ENCODE measurements around the gene HIVEP3.

HIVEP3 gene

DNA sequence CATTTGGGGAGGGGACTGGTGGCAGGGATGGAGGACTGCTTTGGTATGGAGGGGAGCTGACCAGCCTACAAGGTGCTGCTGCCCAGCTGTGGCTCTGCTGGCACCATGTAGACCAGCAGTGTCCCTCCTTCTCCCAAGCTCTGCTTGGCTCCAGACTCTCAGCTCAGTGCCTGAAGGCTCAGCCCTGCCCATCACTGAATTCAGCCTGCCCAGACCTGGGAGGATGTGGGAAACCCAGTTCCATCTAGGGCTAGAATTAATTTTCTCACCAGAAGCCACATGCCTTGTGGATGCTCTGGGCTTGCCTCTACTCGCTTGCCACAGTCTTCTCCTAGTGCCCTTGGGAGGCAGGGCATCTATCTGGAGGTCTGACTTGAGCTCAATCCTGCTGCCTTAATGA is 239.2 kb downstream of the HIVEP3 start:
- in situ Hi-C loops (cut with HindIII; ENCODE audit: low pct_ligation_motif_present, low pct_unique_long_range_greater_than_20kb, low sequenced_read_pairs), result no loop called here
- no peak for DNase-seq

DNA sequence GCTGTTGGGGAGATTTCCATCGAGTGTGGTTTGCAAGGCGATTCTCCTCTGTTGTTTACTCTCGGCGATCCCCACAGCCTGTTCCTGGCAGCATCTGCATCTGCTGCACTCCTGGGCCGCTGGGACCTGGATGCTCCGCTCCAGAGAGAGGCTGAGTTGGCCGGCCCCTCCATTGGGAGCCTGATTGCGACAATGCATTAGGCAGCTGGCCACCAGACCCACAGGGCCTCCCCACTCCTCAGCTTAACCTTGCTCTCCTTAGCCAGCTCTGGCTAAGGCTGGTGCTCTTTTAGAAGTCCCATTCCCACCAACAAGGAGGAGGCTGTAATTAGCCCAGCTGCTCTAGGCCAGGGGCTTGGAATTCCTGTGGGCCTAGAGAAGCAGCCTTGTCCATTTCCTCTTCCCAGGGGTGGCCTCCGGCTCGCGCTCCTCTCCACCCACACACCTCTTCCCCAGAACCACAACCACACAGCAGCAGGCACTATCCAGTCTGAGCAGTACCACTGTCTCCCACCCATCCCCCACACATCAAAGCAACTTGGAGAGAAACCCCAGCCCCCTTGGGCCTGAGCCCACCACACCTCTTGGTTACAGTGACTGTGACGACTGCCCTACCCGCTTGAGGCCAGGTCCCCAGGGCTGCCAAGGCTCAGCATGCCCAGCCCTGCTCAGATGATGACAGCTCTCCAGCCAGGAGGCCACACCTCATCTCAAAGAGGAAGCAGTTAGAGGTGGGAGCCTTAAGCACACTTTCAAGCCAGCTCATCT is 240.4 kb downstream of the HIVEP3 start:
- in situ Hi-C loops (cut with HindIII; ENCODE audit: low pct_ligation_motif_present, low pct_unique_long_range_greater_than_20kb, low sequenced_read_pairs), result no loop called here
- DNase-seq, result no peak

DNA sequence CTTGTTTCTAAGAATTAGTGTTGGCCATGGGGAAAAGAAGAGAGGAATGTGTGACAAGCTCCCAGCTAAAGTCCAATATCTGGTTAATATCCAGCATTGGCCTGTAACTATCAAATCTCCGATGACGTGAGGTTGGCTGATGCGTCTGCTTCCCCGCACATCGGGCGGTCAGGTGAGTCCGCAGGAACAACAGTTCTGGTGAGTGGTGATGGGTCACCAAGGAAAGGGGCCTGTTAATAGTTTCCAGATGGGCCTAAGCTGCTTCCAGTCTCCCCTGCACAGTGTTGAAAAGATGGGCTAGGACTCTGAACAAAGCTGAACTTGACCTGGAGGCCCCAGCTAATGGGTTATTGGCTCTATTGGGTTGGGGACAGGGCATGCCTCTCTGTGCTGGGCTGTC is 241.1 kb downstream of the HIVEP3 start:
- in situ Hi-C loops (cut with HindIII; ENCODE audit: low pct_ligation_motif_present, low pct_unique_long_range_greater_than_20kb, low sequenced_read_pairs), result no loop called here
- DNase-seq, result no peak

DNA sequence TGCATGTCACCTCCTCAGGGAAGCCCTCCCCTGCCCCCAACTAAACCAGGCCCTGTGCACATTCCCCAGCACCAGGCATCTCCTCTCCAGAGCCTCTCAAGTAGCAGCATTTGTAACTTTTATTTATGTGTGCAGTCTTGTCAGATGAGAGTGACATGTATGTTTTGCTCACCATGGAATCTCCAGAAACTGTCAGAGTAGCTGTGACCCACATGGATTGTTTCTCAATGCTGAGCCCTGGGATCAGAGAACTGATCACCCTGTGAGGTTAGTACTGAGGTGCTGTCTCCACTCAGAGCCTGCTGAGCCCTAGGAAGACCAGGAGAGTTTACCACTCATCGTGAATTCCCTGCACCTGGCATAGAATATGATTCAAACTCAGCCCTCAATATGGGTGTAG is 243.3 kb downstream of the HIVEP3 start:
- in situ Hi-C loops (cut with HindIII; ENCODE audit: low pct_ligation_motif_present, low pct_unique_long_range_greater_than_20kb, low sequenced_read_pairs), result no loop called here
- DNase-seq, result no peak

DNA sequence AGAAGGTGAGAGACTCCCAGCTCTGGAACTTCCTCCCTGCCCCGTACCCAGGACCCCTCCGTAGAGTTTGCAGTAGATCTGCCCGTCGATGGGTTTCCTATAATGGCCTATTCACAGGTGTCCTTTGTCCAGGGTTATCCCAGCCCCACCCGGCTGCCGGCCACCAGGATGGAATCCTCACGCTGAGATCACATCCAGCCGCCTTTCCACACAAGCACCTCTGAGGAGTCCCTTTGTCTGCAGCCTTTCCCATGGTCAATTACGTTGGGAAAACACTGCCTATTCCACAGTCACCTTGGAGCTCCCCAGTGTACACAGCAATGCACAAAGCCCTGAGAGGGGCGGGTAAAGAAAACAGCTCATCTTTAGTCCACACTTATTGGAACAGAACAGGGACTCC is 244.2 kb downstream of the HIVEP3 start:
- no peak for DNase-seq
- in situ Hi-C loops (cut with HindIII; ENCODE audit: low pct_ligation_motif_present, low pct_unique_long_range_greater_than_20kb, low sequenced_read_pairs), result no loop called here

DNA sequence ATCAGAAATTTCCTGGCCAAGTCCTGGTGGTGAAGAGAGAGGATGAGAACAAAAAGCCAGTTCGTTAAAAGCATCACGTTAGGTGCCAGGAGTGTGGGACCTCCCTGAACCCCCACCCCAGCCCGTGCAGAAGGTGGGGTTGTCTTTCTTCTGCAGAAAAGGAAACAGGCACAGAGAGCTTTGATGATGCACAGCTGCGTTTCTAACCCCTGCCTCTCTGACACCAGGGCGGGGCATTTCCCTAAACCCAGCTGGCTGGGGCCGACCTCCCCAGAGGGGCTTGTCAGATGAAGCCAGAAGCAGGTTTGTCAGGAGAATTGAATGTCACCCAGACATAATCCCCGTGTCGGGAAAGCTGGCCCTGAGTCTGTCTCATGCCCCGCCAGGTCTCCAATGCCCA is 244.9 kb downstream of the HIVEP3 start:
- in situ Hi-C loops (cut with HindIII; ENCODE audit: low pct_ligation_motif_present, low pct_unique_long_range_greater_than_20kb, low sequenced_read_pairs), result no loop called here
- no peak for DNase-seq

DNA sequence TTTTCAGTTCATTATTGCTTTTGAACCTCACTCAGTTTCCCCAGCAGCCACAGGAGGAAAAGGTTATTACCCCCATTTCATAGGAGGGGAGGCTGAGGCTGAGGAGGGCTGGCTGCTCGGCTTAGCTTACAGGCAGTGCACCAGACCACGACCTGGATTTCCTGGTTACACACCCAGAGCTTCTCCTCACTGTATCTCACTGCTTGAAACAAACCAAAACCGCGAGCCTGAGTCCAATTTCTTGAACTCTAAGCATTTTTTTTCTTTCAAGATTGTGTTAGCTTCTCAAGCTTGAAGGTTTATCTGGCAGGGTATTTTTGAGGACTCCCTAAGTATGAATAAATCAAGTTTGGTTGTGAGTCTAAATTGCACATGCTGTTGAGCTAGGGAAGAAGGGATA is 245.3 kb downstream of the HIVEP3 start:
- in situ Hi-C loops (cut with HindIII; ENCODE audit: low pct_ligation_motif_present, low pct_unique_long_range_greater_than_20kb, low sequenced_read_pairs), result no loop called here
- DNase-seq, result no peak

DNA sequence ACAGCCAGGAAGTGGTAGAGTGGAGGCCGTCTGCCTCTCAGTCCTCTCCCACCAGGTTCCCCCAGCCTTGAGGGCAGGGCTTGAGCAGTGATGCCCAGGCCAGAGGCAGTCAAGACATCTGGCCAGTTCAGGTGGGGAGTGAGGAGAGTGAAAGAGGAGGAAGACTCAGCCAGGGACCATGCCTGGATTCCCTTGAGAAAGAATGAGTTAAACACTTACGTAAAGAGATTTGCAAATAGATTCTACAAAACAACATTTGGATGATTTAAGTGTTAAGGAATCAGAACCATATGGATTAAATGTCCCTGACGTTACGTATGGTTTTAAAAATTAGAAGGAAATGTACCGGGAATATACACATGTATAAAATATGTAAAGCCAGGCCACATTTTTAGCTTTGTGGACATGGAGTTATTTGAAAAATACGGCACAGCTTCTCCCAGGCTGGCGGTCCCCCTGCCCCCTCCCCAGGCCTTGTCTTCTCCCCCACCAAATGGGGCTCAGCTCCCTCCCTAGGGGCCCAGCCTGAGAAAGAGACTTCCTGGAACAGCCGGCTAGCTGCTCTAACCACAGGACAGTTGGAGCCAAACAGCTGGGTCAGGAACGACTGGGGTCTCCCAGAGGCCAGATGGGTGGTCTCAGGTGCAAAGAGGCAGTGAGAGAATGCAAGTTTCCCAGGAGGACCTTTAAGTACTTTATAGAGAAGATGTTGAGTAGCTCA is 245.9 kb downstream of the HIVEP3 start:
- DNase-seq, result no peak
- in situ Hi-C loops (cut with HindIII; ENCODE audit: low pct_ligation_motif_present, low pct_unique_long_range_greater_than_20kb, low sequenced_read_pairs), result no loop called here

DNA sequence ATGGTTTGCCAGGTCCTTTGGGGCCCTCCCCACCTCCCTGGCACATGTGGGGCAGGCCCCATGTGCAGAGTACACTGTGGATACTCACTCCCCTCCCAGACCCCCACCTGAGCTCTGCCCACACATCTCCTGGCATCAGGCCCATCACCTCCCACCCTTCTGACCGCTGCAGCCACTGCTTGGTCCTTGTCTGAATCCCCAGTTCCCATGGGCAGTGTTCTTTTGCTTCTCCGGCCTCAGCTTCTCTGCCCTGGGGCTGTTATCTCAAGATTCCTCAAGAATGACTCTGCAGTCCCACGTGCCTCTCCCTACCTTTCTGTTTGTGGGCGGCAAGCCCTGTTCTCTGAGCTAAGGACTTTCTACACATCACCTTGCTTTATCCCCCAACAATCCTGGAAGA is 246.5 kb downstream of the HIVEP3 start:
- in situ Hi-C loops (cut with HindIII; ENCODE audit: low pct_ligation_motif_present, low pct_unique_long_range_greater_than_20kb, low sequenced_read_pairs), result no loop called here
- DNase-seq, result no peak

DNA sequence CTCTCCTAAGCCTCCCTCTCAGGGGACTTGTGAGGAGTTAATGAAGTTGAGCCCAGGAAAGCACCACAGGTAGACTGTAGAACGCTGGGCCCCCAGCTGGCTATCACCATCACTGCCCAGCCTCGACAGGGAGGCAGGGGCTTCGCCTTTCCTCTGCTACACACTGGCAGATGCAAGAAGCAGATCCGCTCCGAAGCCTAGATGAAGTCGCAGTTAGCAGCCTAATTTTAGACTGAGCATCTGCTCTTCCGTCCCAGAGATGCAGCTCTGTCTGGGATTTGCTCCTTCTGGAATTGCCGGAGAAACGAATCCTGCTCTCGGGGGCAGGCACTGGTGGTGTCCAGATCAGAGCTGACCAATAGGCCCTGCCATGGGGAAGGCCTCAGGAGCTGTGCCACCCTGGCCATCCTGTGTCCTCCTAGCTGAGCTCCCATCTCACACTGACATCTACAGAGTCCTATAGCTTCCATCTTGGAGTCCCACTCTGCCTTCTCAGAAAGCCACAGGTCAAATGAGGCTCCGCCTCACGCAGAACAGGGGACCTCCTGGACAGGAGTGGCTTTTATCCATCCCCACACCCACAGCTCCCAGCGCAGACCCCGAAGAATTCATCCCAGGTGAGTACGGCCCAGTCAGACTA is 247.5 kb downstream of the HIVEP3 start:
- no peak for DNase-seq
- in situ Hi-C loops (cut with HindIII; ENCODE audit: low pct_ligation_motif_present, low pct_unique_long_range_greater_than_20kb, low sequenced_read_pairs), result no loop called here

DNA sequence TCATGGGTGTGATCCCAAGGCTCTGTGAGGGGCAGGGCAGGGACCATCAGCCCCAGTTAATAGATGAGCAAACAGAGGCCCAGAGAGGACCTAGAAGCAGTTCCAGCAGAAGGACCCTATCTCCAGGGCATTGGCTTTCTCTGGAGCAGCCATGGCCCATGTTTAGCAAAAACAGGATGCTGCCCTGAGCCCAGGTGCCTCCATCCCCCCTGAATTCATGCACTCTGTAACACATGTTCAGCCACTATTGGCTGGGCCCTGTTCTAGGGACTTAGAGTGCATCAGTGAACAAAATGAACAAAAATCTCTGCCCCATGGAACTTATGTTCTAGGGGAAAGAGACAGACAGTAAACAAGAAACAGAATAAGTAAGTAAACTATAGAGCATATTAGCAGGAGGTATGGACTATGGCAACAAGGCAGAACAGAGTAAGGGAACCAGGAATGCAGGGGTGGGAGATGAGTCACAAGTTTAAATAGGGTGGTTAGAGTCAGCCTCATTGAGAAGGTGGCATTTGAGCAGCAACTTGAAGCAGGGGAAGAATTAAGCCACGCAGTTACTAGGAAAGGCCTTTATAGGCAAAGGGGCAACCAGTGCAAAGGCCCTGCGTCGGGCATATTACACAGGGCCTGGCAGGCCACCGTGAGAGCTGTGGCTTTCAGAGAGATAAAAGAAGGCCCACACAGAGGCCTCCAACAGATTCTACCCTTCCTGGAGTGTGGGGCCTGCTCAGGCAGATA is 248.3 kb downstream of the HIVEP3 start:
- DNase-seq, result peak; percentile 50
- in situ Hi-C loops (cut with HindIII; ENCODE audit: low pct_ligation_motif_present, low pct_unique_long_range_greater_than_20kb, low sequenced_read_pairs), result no loop called here

DNA sequence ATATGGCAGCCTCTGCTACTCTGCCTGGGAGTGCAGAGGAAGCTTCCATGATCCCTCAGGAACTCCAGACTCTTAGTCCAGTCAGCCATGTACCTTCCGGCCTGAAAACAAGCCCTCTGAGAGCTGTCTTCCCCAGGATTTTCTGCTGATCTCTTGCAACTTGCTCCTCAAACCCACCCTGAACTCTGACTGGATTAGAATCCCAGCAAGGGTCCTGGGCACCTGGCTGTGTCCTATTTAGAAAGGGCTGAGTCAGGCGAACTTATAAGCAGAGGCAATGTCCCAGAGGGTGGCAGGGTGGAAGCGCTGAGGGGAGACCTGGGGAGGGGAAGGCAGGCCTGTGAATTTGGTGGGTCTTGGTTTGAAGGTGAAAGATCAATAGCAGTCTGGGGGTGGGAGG is 249.8 kb downstream of the HIVEP3 start:
- DNase-seq, result no peak
- in situ Hi-C loops (cut with HindIII; ENCODE audit: low pct_ligation_motif_present, low pct_unique_long_range_greater_than_20kb, low sequenced_read_pairs), result no loop called here

DNA sequence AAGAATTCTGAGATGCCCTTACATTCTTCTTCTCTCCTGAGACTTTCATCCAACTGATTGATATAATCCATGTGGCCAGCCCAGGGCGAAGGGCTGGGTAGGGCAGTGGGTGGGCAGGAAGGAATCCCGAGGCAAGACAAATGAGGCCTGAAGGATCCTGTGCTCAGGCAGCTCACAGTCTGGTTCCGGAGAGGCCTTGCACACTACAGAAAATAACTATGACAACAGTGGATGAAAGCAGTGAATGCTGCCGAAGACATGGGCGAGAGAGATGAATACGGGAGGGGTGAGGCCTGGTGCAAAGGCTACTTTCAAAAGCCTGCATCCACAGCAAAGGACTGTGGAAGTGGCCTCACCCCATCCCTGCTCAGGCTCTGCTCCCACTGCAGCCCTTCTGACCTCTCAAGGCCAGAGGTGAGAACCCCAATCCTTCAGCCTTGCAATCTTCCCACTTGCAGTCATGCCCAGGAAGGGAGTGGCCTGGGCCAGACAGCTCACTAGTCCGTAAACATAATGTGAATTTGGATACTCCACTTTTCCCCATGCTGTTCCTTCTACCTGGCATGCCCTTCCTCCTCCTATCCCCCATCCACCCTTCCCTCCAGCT is 250.6 kb downstream of the HIVEP3 start:
- in situ Hi-C loops (cut with HindIII; ENCODE audit: low pct_ligation_motif_present, low pct_unique_long_range_greater_than_20kb, low sequenced_read_pairs), result no loop called here
- DNase-seq, result no peak

DNA sequence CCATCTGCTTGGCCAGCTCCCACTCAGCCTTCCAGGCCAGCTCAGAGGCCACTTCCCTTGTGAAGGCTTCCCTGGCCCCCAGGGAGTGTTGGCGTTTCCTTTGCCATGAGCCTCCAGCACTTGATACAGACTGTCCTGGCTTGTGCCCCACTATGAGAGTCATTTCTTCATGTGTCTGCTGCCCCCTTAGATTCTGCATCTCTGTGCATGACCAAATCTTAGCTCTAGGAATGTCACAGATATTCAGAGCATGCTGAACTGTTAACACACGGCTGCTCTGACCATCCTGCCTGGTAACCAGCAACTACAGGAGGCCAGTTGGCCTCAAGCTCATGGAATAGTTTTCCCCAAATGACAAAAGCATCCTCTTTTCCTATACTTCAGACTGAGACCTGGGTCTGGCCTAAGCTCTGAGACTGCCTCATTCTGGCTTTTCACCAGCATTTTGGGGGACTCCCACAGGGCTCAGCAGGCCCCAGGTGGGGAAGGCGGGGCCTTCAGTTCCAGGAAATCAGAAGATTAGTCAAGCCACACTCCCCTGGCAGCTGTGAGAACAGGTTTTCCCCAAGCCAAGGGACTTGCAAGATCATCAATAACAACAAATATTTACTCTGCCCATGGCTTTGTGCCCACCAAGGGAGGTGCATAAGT is 251.6 kb downstream of the HIVEP3 start:
- peak; percentile 29 for DNase-seq
- in situ Hi-C loops (cut with HindIII; ENCODE audit: low pct_ligation_motif_present, low pct_unique_long_range_greater_than_20kb, low sequenced_read_pairs), result no loop called here

DNA sequence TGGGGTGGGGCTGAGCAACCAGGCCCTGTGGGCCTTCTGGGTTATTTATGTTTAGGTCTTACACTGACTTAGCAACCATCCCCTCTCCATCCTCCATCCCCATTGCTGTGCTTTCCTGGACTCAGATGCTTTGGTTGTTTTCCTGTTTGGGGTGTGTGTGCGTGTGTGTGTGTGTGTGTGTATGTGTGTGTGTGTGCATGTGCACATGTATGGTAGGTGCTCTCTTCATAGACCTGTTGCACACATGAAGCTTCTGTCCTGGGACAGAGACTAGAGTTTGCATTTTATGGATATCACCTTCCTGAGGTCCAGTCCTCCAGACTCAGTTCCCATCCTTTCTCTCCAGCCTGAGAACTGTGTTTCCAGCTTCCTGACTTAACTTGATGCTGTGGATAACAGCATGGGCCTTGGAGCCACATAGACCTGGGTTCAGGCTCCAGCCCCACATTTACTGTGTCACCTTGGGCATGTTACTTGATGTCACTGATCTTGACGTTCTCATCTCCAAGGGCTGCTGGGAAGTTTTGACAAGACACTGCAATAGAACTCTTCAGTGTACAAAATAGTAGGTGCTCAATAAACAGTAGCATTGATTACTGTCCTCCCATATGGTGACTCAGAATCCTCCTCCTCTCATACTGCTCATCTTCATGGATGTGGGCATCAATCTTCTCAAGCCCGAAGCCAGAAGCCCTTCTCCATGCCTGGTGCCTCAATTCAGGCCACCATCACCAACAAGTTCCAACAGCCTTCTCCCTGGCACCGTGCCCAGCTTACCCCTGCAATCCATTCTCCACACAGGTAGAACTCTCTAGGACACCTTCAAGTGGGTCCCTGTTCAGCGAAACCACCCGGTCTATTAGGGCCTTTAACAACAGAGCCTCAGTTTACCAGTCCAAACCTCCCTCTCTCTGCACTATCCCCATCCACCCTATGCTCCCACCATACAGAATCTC is 252.5 kb downstream of the HIVEP3 start:
- no peak for DNase-seq
- in situ Hi-C loops (cut with HindIII; ENCODE audit: low pct_ligation_motif_present, low pct_unique_long_range_greater_than_20kb, low sequenced_read_pairs), result no loop called here

DNA sequence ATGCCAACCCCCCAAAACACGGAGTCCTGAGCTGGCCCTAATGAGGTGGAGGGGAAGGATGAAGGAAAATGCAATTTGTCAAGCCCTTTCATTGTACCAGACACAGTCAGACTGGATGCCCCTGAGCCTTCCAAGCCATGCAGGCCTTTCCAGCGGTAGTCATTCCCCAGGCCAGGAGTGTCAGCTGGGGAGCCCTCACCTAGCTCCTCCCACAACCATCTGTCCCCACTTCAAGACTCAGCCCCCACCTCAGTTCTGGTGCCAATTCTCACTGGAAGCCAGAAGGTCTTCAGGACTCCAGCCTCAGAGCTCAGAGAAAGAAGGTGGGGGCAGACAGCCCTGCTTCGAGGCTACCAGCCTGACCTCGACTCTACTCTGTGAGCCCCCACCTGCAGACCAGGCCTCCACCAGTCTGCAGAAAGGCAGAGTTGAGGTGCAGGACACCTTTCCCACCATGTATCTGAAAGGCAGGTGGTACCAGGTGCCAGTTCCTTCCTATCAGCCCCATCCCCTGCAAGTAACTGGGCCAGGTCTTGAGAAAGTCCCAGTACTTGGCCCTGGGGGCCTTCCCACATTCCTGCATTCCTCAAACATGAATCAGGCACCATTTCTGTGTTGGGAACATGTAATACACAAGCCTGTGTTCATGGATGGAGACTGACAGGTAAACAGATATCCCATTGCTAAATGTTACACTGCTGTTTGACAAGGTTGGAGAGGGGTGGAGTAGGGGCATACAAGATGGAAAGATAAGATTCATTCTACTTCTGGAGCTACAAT is 253.7 kb downstream of the HIVEP3 start:
- DNase-seq, result peak; percentile 76
- in situ Hi-C loops (cut with HindIII; ENCODE audit: low pct_ligation_motif_present, low pct_unique_long_range_greater_than_20kb, low sequenced_read_pairs), result no loop called here
